GM20000 (cell line): ENCODE data around the gene SORBS1.

ENCODE experiments used
- DNase-seq: peaks from one replicate; pipeline ENCODE4 v3.0.0; 2012; ENCODE audit warnings: low spot score
- TF ChIP-seq, protein P1 (sequence below): IDR thresholded peaks from 2 replicates; pipeline ENCODE4 v1.5.1; 2012; ENCODE audit warnings: mild to moderate bottlenecking, control low read depth; ENCODE audit errors: extremely low read depth, missing control alignments

Gene SORBS1

DNA sequence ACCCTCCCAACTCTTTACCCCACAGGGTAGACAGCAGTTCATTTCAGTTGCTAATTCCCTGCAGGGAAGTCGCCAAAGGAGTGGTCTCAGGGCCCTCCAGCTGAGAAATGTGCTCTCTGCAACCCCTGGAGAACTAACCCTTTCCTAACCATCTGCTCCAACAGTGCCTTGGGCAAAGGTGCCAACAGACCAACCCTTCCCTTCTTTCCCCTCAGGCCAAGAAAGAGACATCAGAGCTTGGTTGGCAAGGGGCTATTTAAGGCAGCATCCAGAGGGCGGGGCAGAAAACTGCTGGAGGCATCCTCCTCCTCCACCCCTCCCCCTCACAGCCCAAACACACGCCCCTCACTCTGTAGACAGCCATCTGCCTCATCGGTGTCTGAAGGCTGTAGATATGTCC is 1.7 kb downstream of the SORBS1 start:
- no peak for DNase-seq
- TF ChIP-seq, protein P1, sequence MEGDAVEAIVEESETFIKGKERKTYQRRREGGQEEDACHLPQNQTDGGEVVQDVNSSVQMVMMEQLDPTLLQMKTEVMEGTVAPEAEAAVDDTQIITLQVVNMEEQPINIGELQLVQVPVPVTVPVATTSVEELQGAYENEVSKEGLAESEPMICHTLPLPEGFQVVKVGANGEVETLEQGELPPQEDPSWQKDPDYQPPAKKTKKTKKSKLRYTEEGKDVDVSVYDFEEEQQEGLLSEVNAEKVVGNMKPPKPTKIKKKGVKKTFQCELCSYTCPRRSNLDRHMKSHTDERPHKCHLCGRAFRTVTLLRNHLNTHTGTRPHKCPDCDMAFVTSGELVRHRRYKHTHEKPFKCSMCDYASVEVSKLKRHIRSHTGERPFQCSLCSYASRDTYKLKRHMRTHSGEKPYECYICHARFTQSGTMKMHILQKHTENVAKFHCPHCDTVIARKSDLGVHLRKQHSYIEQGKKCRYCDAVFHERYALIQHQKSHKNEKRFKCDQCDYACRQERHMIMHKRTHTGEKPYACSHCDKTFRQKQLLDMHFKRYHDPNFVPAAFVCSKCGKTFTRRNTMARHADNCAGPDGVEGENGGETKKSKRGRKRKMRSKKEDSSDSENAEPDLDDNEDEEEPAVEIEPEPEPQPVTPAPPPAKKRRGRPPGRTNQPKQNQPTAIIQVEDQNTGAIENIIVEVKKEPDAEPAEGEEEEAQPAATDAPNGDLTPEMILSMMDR: no peak

DNA sequence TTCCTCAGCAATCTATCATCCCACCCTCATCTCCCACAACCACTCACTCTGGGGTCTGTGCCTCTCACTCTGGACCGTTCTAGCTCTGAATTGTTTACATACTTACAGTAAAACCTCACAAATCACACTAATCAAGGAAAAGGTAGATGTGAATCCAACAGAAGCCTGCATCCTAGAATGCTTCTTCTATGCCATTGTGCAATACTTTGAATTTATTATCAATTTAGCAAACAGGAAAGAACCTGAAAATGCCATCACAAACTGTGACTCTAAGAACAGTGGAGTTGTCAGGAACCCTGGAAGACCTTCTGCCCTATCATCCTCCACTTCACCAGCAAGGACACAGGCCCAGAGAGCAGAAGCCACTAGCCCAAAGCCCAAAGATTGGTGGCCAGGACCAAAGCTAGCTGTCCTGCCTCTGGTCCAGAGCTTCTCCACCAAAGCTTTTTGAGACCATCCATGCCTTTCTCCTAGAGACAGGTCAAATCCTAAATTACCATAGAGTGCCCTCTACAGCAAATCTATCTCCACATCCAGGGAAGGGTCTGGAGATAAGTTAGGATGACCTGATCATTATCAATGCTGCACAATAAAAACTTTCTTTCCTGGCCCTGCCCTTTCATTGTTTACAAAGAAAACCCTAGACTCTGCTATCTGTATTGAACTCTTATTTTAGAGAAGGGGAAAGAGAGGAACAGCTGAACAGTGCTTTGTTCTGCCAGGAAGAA is 2.4 kb downstream of the SORBS1 start:
- DNase-seq: no peak
- TF ChIP-seq, protein P1: no peak

DNA sequence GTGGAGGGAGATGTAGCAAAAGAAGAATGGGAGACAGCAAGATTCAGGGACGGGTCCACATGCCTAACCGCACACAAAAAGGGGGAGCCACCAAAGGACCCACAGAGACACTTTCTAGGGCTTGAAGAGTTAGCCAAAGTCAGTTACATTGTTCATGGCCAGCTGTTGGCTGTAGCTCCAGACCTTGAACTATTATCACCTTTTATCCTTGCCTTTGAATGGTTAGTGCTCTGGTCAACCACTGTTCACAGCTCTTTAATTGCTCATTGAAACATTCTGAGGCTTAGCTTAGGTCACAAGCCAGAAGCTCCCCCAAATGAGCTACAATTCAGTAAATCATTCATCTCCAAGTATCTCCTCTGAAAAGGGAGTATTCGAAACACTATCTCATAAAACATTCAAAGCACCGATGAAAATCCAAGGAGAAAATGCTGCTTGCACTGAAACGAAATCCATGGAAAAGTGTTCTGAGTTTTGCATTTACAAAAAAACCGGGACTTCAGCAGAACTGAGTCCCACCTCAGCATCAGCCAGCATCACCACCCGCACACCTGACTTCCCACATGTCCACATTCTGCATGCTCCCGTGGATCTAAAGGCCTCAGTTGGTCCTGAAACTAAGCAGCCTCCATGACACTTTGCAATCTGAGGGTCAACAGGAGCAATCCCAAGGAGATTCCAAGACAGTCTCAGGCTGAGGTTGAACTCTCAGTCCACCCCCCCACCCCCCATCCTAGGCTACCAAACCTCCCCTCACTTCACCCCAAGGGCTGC is 4.0 kb downstream of the SORBS1 start:
- TF ChIP-seq, protein P1: no peak
- no peak for DNase-seq

DNA sequence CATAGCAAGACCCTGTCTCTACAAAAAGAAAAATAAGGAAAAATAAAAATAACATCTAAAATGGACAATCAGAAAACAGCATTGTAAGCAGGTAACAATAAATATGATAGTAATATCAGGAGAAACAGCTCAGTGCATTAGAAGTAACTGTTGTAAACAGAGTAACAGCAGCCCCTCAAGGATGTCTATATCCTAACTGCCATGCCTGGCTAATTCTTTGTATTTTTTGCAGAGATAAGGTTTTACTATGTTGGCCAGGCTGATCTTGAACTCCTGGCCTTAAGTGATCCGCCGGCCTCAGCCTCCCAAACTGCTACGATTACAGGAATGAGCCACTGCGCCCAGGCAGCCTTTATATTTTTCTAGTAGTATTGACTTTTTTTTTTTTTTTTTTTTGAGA is 7.5 kb downstream of the SORBS1 start:
- TF ChIP-seq, protein P1: no peak
- no peak for DNase-seq

DNA sequence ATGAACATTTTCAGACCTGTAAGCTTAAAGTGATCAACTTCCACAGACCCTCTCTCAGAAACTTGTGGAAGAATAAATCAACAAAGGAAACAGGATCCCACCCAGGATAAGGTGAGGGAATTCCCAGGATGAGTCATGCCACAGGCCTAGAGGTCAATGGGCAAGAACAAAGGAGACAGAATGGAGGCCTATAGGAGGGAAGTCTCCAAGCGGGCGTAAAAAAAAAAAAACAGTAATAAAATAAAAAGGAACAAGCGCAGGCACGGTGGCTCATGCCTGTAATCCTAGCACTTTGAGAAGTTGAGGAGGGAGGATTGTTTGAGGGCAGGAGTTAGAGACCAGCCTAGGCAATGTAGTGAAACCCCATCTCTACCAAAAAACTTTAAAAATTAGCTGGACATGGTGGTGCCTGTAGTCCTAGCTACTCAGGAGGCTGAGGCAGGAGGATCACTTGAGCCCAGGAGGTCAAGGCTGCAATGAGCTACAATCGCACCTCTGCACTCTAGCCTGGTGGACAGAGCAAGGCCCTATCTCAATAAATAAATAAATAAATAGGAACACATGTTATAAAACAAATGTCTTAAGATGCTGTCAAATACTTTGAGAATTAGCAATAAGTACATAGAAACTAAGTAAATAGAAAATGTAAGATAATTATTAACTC is 8.4 kb downstream of the SORBS1 start:
- no peak for DNase-seq
- TF ChIP-seq, protein P1: no peak

DNA sequence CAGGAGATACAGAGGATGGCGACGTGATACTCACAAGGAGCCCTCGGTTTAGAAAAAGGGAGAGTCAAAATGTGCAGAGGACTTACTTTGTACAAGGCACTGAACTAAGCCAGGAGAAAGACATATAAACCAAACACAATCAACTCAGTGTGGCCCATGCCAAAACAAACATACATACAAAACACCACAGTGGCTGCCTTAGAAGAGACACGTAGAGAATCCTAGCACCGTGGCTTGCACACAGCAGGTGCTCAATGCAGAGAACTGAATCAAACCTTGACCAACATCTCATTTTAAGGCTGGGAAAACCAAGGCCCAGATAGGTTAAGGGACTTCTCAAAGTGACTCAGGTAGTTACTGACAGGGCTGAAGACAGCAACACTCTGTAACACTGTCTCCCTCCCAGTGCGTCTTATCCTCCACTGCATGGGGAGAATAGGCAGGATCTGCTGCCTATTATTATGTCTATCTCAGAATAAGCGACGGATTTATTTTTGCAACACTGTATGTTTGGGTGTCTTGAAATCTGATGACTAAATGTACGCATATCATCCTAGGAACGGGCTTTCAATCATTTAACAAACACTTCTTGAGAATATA is 11.0 kb downstream of the SORBS1 start:
- DNase-seq: no peak
- TF ChIP-seq, protein P1: no peak
